Activated T-helper 1 cell treated with anti-CD3 and anti-CD28 coated beads, Interleukin-12 subunit alpha, Interleukin-12 subunit beta, Interleukin-2, Interleukin-4 antibody, amounts not matched to agents 30 ng/mL and 10 ng/mL and 1 ng/mL, durations not matched to agents 14 hours and 24 hours and 36 hours (primary cell): ENCODE measurements around the gene SCN11A. TPM values are rescaled to one million over a fixed set of nuclear protein-coding genes. Genes with fewer than 3 reads are reported as not detected.

Experiments
- DNase-seq: peaks from one replicate; pipeline ENCODE4 v3.0.0; 2021; ENCODE audit warnings: low spot score
- H3K27ac Mint-ChIP-seq: one replicate; pipeline ENCODE4 v1.8.0; 2021; ENCODE audit warnings: mild to moderate bottlenecking, mixed read lengths
- H3K27me3 Mint-ChIP-seq: one replicate; pipeline ENCODE4 v1.8.0; 2022; ENCODE audit warnings: mild to moderate bottlenecking, moderate library complexity, mixed read lengths; ENCODE audit not compliant: insufficient read depth
- H3K36me3 Mint-ChIP-seq: one replicate; pipeline ENCODE4 v1.8.0; 2021; ENCODE audit warnings: low read depth, mixed read lengths
- H3K4me1 Mint-ChIP-seq: one replicate; pipeline ENCODE4 v1.8.0; 2021; ENCODE audit warnings: low read depth, mixed read lengths
- H3K4me3 Mint-ChIP-seq: one replicate; pipeline ENCODE4 v1.8.0; 2021; ENCODE audit warnings: mild to moderate bottlenecking, moderate library complexity, mixed read lengths
- H3K9me3 Mint-ChIP-seq: one replicate; pipeline ENCODE4 v1.8.0; 2021; ENCODE audit warnings: mixed read lengths
- intact Hi-C: fragments of 100-400 bp; cut with micrococcal nuclease; formaldehyde crosslinking; loops from one replicate; pipeline ENCODE4 v1.15.1; 2024
- total RNA-seq: library from RNA; stranded (reverse); gene quantifications from 2 replicates; pipeline ENCODE4 v1.2.3, GENCODE V29; 2022

The SCN11A gene
- total RNA-seq, 1 donor from 2014 or later: 0.05 TPM

DNA sequence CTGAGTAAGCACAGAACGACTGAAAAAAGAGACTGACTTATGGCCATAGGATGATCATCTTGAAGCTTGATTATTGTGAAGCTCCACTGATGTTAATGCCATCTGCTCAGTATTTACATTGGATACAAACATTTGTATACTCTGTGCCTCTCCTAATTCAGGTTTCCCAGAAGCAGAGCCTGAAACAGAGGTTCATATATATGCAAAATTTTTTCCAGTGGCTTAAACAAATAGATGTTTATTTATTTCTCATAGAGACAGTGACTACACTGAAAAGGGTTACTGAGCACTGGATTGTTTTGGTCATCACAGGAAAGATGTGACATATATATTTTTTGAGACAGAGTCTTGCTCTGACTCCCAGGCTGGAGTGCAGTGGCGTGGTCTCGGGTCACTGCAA lies 36.3 kb downstream of the SCN11A start:
- H3K9me3 Mint-ChIP-seq: no peaks in the 10 kb centered on the region
- no peak overlapping the region for H3K27ac Mint-ChIP-seq
- no peaks in the 10 kb centered on the region for H3K36me3 Mint-ChIP-seq
- H3K27me3 Mint-ChIP-seq: peaks cover 8% of the 10 kb centered on the region
- no peak for DNase-seq
- peaks cover 5% of the 10 kb centered on the region for H3K4me1 Mint-ChIP-seq
- H3K4me3 Mint-ChIP-seq: no peak overlapping the region
- intact Hi-C loops: no loop called here

DNA sequence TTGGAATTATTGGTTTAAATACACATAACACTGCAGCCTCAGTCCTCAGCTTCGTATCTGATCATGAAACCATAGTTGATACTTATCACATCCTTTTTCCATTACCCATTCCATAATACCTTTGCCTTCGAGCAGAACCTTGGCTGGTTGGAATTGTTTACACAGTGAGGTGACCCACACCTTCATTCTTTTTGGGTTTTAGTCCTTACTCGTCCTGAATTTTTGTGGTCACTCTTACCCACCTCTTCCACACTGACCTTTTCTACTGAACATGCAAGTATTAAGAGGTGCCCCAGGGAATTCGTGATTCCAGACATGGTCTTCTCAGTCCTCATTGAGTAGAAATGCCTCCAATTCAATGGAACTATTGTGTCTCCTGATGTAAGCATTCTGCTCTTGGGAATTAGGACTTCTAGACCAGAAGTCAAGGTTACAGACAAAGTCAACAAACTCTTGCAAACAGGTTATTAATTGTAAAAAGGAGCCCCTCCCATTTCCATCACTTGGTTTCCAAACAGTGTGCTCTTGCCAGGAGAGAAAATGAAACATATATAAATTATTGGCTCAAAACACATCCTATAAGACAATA lies 37.7 kb downstream of the SCN11A start:
- no peak overlapping the region for H3K27ac Mint-ChIP-seq
- no peaks in the 10 kb centered on the region for H3K36me3 Mint-ChIP-seq
- no peak for DNase-seq
- H3K27me3 Mint-ChIP-seq: peaks cover 8% of the 10 kb centered on the region
- intact Hi-C loops: no loop called here
- H3K4me3 Mint-ChIP-seq: no peak overlapping the region
- peaks cover under 1% of the 10 kb centered on the region for H3K4me1 Mint-ChIP-seq
- H3K9me3 Mint-ChIP-seq: no peaks in the 10 kb centered on the region

GRCh38 chr3:39013289-39013688 lies 38.5 kb downstream of the SCN11A start:
- peaks cover 8% of the 10 kb centered on the region for H3K27me3 Mint-ChIP-seq
- H3K9me3 Mint-ChIP-seq: no peaks in the 10 kb centered on the region
- intact Hi-C loops: no loop called here
- H3K36me3 Mint-ChIP-seq: no peaks in the 10 kb centered on the region
- H3K4me1 Mint-ChIP-seq: no peaks in the 10 kb centered on the region
- no peak overlapping the region for H3K4me3 Mint-ChIP-seq
- no peak overlapping the region for H3K27ac Mint-ChIP-seq
- no peak for DNase-seq

- Mint-ChIP-seq H3K4me1 (no peaks in the 10 kb centered on the region), H3K4me3 (no peak overlapping the region), H3K27ac (no peak overlapping the region), H3K9me3 (no peaks in the 10 kb centered on the region), H3K36me3 (no peaks in the 10 kb centered on the region), H3K27me3 (peaks cover 16% of the 10 kb centered on the region)
- DNase-seq: no peak
- intact Hi-C loops: no loop called here
Measured at GRCh38 chr3:39011191-39011736, 40.5 kb downstream of the SCN11A start.

GRCh38 chr3:39005295-39005694 lies 46.4 kb downstream of the SCN11A start:
- H3K9me3 Mint-ChIP-seq: no peaks in the 10 kb centered on the region
- intact Hi-C loops: no loop called here
- DNase-seq: no peak
- H3K27ac Mint-ChIP-seq: no peak overlapping the region
- peaks cover 24% of the 10 kb centered on the region for H3K27me3 Mint-ChIP-seq
- no peak overlapping the region for H3K4me3 Mint-ChIP-seq
- no peaks in the 10 kb centered on the region for H3K4me1 Mint-ChIP-seq
- no peaks in the 10 kb centered on the region for H3K36me3 Mint-ChIP-seq

Other genes with a start within 250 kb of the SCN11A start
- gene SCN10A, start 235.7 kb downstream of the SCN11A start, total RNA-seq: not detected in 2 replicates
- 40.6 and 41.5 TPM in 2 replicates for gene WDR48, start 72 bp upstream of the SCN11A start, total RNA-seq
- gene GORASP1, start 55.7 kb upstream of the SCN11A start, total RNA-seq: 26.6 and 35.6 TPM in 2 replicates
- gene TTC21A, start 55.7 kb upstream of the SCN11A start, total RNA-seq: 0.83 and 1.0 TPM in 2 replicates
- 33.4 and 34.3 TPM in 2 replicates for gene CSRNP1, start 101.6 kb upstream of the SCN11A start, total RNA-seq
- gene XIRP1, start 140.7 kb upstream of the SCN11A start, total RNA-seq: 2.4 and 3.0 TPM in 2 replicates
- 0.44 and 0.64 TPM in 2 replicates for gene CX3CR1, start 228.1 kb upstream of the SCN11A start, total RNA-seq